K562 (cell line): ENCODE results near the gene ASB10. TPM values are rescaled to one million over a fixed set of nuclear protein-coding genes. Genes with fewer than 3 reads are reported as not detected.

Experiments used
- ATAC-seq: fragments of 200-7000 bp; cut with Tn5 transposase; 3 replicates; pipeline ENCODE4 v1.9.1; 2020; ENCODE audit warnings: moderate library complexity
- BruUV-seq: library from RNA; stranded (reverse); fragments of 400-500 nt; replicated peaks from 2 replicates; lab custom pipeline; 2021; lab: Mats Ljungman, UMichigan
- CTCF ChIA-PET: fragments of 300-600 bp; formaldehyde crosslinking; extraction: SDS; loops from one replicate; lab custom pipeline; 2021; ENCODE audit warnings: low intra/inter-chr PET ratio; lab: Yijun Ruan, JAX
- POLR2A ChIA-PET: fragments of 300-600, 350-650 bp; sonication (Branson Sonifier 250); formaldehyde crosslinking; extraction: SDS; loops from one replicate; lab custom pipeline; 2021; ENCODE audit warnings: antibody characterized with exemption, inconsistent platforms; lab: Yijun Ruan, JAX
- DNase-seq, 4 experiments: peaks; one replicate each; pipeline versions ENCODE4 v3.0.0 to v3.0.0-alpha.2; 2011 to 2018; ENCODE audit warnings: low spot score in 3 of 4, mixed read lengths in 3 of 4; ENCODE audit errors: extremely low read depth in 1 of 4
- FAIRE-seq: peaks from 2 replicates; lab custom pipeline; 2011; peaks lifted over from hg19 to GRCh38; lab: Jason Lieb, UNC
- H2AFZ ChIP-seq: 2 replicates; pipeline ENCODE4 v1.6.0; 2011; ENCODE audit warnings: low read depth, low read length, control low read depth, inconsistent platforms
- H3K27ac ChIP-seq: fragments of 200-600 bp; 3 replicates; pipeline ENCODE4 v1.8.0; 2011; ENCODE audit warnings: low read depth, mild to moderate bottlenecking, control low read depth, inconsistent platforms, low read length, moderate library complexity, mixed read lengths; ENCODE audit errors: extremely low read depth
- H3K27me3 ChIP-seq, 2 experiments: fragments of 300-600 bp in 1 of 2; 2 replicates in 1 of 2; 3 replicates in 1 of 2; pipeline versions ENCODE4 v1.6.0 to v1.8.0; 2011; ENCODE audit warnings: inconsistent platforms in 2 of 2, low read length in 2 of 2, mild to moderate bottlenecking in 1 of 2, mixed read lengths in 1 of 2, moderate library complexity in 1 of 2; ENCODE audit not compliant: control insufficient read depth in 2 of 2, insufficient read depth in 2 of 2
- H3K36me3 ChIP-seq: fragments of 300-600 bp; 3 replicates; pipeline ENCODE4 v1.8.0; 2011; ENCODE audit warnings: mild to moderate bottlenecking, low read length, inconsistent platforms; ENCODE audit not compliant: control insufficient read depth, insufficient read depth
- H3K4me1 ChIP-seq, 2 experiments: fragments of 200-600 bp in 1 of 2; replicated peaks in 1 of 2; 2 replicates in 1 of 2; 3 replicates in 1 of 2; pipeline versions ENCODE4 v1.5.1 to v1.8.0; 2011; ENCODE audit warnings: inconsistent platforms in 2 of 2, low read length in 2 of 2, mild to moderate bottlenecking in 1 of 2, mixed read lengths in 1 of 2, moderate library complexity in 1 of 2; ENCODE audit not compliant: control insufficient read depth in 2 of 2, insufficient read depth in 2 of 2
- H3K4me2 ChIP-seq: 2 replicates; pipeline ENCODE4 v1.6.1; 2011; ENCODE audit warnings: low read length, control low read depth, inconsistent platforms, mixed read lengths; ENCODE audit not compliant: insufficient read depth
- H3K4me3 ChIP-seq: fragments of 200-600 bp; sonication (generic), shearing (Covaris generic); 2 replicates; pipeline ENCODE4 v1.5.1; 2016; ENCODE audit warnings: control low read depth, inconsistent platforms
- H3K79me2 ChIP-seq: fragments of 200-600 bp; 3 replicates; pipeline ENCODE4 v1.8.0; 2011; ENCODE audit warnings: low read length, inconsistent platforms; ENCODE audit not compliant: control insufficient read depth, insufficient read depth
- H3K9ac ChIP-seq, 2 experiments: 2 replicates each; pipeline versions ENCODE4 v1.6.0 to v1.6.1; 2011; ENCODE audit warnings: low read depth in 2 of 2, low read length in 2 of 2, control low read depth in 1 of 2, inconsistent platforms in 1 of 2, mild to moderate bottlenecking in 1 of 2, mixed read lengths in 1 of 2; ENCODE audit not compliant: insufficient read depth in 1 of 2
- H3K9me1 ChIP-seq: one replicate; pipeline ENCODE4 v1.6.0; 2011; ENCODE audit warnings: inconsistent platforms, mild to moderate bottlenecking, low read length, moderate library complexity; ENCODE audit not compliant: control insufficient read depth, insufficient read depth
- H3K9me3 ChIP-seq: replicated peaks from 2 replicates; pipeline ENCODE4 v1.5.1; 2011; ENCODE audit warnings: low read depth, low read length, inconsistent platforms; ENCODE audit not compliant: control insufficient read depth, insufficient read depth
- H4K20me1 ChIP-seq: replicated peaks from 2 replicates; pipeline ENCODE4 v1.6.1; 2011; ENCODE audit warnings: low read length, inconsistent platforms, mixed read lengths; ENCODE audit not compliant: control insufficient read depth, insufficient read depth
- BCLAF1 ChIP-seq, 2 experiments: fragments of 450-650 bp in 1 of 2; IDR thresholded peaks; 2 replicates each; pipeline ENCODE4 v1.6.1; 2011 to 2017; ENCODE audit warnings: low read depth in 2 of 2, antibody characterized with exemption in 1 of 2, borderline replicate concordance in 1 of 2, low read length in 1 of 2, mild to moderate bottlenecking in 1 of 2, mixed read lengths in 1 of 2; ENCODE audit not compliant: control insufficient read depth in 1 of 2
- EGR1 ChIP-seq: fragments of 450-650 bp; conservative IDR thresholded peaks from 2 replicates; pipeline ENCODE4 v1.6.1; 2017; ENCODE audit warnings: mild to moderate bottlenecking
- in situ Hi-C: fragments of 300-500 bp; cut with MboI; formaldehyde crosslinking; loops from 4 replicates; pipeline ENCODE4 v1.15.0; 2018; ENCODE audit warnings: inconsistent platforms, mixed read lengths
- intact Hi-C: fragments of 100-400 bp; cut with micrococcal nuclease; formaldehyde crosslinking; loops from 2 replicates; pipeline ENCODE4 v1.14.2; 2022
- polyA plus RNA-seq, 8 experiments: library from polyadenylated mRNA; depleted of rRNA in 4 of 8; stranded (reverse) in 5 of 8; unstranded in 3 of 8; fragments of >200 nt; fragmentation: Nextera tagmentation in 2 of 8; fragmentation: Illumina TruSeq in 1 of 8; extraction: Ambion mirVana in 2 of 8; extraction: Trizol in 1 of 8; gene quantifications; 2 replicates each; pipeline versions ENCODE4 v1.2.1 to v1.2.3, GENCODE V29; 2011 to 2014; ENCODE audit warnings: inconsistent platforms in 1 of 8, missing spikeins in 1 of 8
- total RNA-seq, 7 experiments: library from RNA; depleted of rRNA in 6 of 7; stranded (reverse); fragments of >200 nt in 6 of 7; fragmentation: Illumina TruSeq in 2 of 7; extraction: Trizol in 2 of 7; gene quantifications; 2 replicates each; pipeline versions ENCODE4 v1.2.1 to v1.2.3, GENCODE V29; 2011 to 2021; ENCODE audit warnings: low replicate concordance in 1 of 7

ASB10 gene
- total and polyA plus RNA-seq, 9 of the 15 experiments (the other 6 are each of a cell fraction or from before 2014, with no cell fraction given) = not detected

GRCh38 chr7:151197932-151198331 lies 10.9 kb upstream of the ASB10 start:
- Histone ChIP-seq H3K79me2 (no peaks in the 10 kb centered on the region), H3K9me3 (no peaks in the 10 kb centered on the region), H3K36me3 (no peaks in the 10 kb centered on the region), H3K4me3 (no peak overlapping the region), H3K27me3 (peaks cover 81 to 92% of the 10 kb centered on the region in 2 experiments), H3K4me1 (peaks cover 0 to 5% of the 10 kb centered on the region in 2 experiments; a peak in 1 of 5 replicates), H3K9ac (no peak overlapping the region), H2AFZ (no peak overlapping the region), H3K4me2 (no peak overlapping the region), H4K20me1 (peaks cover 33% of the 10 kb centered on the region), H3K9me1 (no peaks in the 10 kb centered on the region), H3K27ac (no peak overlapping the region)
- FAIRE-seq = no peak
- in situ Hi-C loops (no loop called here), intact Hi-C loops (no loop called here)
- no peak for ATAC-seq
- CTCF ChIA-PET = no interaction called here
- POLR2A ChIA-PET = no interaction called here
- no peak for DNase-seq
- no TSS peak for BruUV-seq
- TF ChIP-seq EGR1 (0 out of 2 replicates have a peak, but pooled peaks have one; percentile 6), BCLAF1 (IDR thresholded peaks at IDR 0.05; ENCODE audit: borderline replicate concordance in 1 of 2, control insufficient read depth in 1 of 2, low read depth in 2 of 2, low read length in 1 of 2) (no peak)
- TF ChIP-seq, all 486 proteins: peak for 1
